Loucy (cell line): ENCODE data around the gene BICD1.

Experiments
- EZH2phosphoT487 ChIP-seq: fragments of 200-600 bp; IDR thresholded peaks from 2 replicates; pipeline ENCODE4 v1.6.1; 2018; ENCODE audit warnings: antibody characterized with exemption, mild to moderate bottlenecking, moderate library complexity, borderline replicate concordance
- TF ChIP-seq, protein P1 (sequence below): fragments of 200-600 bp; sonication (generic); conservative IDR thresholded peaks from 2 replicates; pipeline ENCODE4 v1.5.1; 2014; ENCODE audit warnings: mild to moderate bottlenecking, antibody characterized with exemption, low read length

DNA sequence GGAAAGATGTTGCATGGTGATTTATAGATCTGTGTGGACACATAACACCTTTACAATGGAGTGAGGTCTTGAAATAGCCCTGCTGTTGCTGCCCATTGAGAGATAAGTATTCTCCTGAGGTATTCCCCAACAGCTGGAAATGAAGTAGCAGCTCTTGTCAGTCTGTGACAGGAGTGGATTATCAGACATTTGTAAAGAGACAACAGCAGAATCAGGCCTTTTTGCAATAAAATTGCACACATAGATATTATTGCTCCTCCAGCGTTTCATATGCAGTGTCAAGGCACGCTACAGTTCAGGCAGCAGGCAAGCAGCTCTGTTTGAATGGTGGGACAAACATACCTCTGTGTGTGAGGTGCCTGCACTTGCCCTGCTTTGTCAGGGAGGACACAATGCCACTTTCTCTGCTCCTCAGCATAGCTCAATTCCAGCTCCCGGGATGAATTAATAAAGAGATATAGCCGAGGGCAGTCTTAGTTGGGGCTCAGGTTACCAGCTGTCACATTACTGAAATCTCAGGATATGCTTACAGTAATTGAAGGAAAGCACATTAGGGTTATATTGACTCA lies 49.4 kb downstream of the BICD1 start:
- TF ChIP-seq, protein P1, sequence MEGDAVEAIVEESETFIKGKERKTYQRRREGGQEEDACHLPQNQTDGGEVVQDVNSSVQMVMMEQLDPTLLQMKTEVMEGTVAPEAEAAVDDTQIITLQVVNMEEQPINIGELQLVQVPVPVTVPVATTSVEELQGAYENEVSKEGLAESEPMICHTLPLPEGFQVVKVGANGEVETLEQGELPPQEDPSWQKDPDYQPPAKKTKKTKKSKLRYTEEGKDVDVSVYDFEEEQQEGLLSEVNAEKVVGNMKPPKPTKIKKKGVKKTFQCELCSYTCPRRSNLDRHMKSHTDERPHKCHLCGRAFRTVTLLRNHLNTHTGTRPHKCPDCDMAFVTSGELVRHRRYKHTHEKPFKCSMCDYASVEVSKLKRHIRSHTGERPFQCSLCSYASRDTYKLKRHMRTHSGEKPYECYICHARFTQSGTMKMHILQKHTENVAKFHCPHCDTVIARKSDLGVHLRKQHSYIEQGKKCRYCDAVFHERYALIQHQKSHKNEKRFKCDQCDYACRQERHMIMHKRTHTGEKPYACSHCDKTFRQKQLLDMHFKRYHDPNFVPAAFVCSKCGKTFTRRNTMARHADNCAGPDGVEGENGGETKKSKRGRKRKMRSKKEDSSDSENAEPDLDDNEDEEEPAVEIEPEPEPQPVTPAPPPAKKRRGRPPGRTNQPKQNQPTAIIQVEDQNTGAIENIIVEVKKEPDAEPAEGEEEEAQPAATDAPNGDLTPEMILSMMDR, result no peak
- no peak for TF ChIP-seq EZH2phosphoT487
